Testis (tissue), 3 donors: ENCODE data around the gene ITPR2. TPM values are rescaled to one million over a fixed set of nuclear protein-coding genes. Genes with fewer than 3 reads are reported as not detected.

Experiments
- DNase-seq: peaks from one replicate; pipeline ENCODE4 v3.0.0-alpha.2; 2019
- H3K27ac ChIP-seq, 2 donors: fragments of 200-600 bp; sonication (generic); one replicate each; pipeline ENCODE4 v1.5.1; 2019
- H3K27me3 ChIP-seq: fragments of 200-600 bp; sonication (generic); one replicate; pipeline ENCODE4 v1.5.1; 2019
- H3K36me3 ChIP-seq: fragments of 200-600 bp; sonication (generic); one replicate; pipeline ENCODE4 v1.5.1; 2017; ENCODE audit warnings: low read depth; ENCODE audit errors: missing control alignments
- H3K4me1 ChIP-seq: fragments of 200-600 bp; sonication (generic); one replicate; pipeline ENCODE4 v1.5.1; 2019
- H3K4me3 ChIP-seq, 2 donors: fragments of 200-600 bp; sonication (generic); one replicate each; pipeline ENCODE4 v1.5.1; 2017 to 2019
- H3K9me3 ChIP-seq: fragments of 200-600 bp; sonication (generic); one replicate; pipeline ENCODE4 v1.5.1; 2017
- CTCF ChIP-seq, 3 experiments: fragments of 450-650 bp in 2 of 3; fragments of 200-600 bp in 1 of 3; sonication (generic) in 1 of 3; IDR thresholded peaks; one replicate each; pipeline ENCODE4 v1.5.1; 2016 to 2019; ENCODE audit warnings: antibody characterized with exemption in 3 of 3, mild to moderate bottlenecking in 2 of 3, moderate library complexity in 1 of 3
- POLR2A ChIP-seq: fragments of 450-650 bp; IDR thresholded peaks from one replicate; pipeline ENCODE4 v1.6.1; 2017; ENCODE audit warnings: antibody characterized with exemption, mild to moderate bottlenecking, moderate library complexity
- whole genome bisulfite sequencing, 2 donors: methylation state at CpG; one replicate each; pipeline ENCODE4 v1.1.5; 2018; 5-methylcytosine and 5-hydroxymethylcytosine counted together
- intact Hi-C: fragments of 100-400 bp; cut with DNase I; formaldehyde crosslinking; loops from one replicate; pipeline ENCODE4 v1.15.1; 2023; ENCODE audit warnings: low total_unique reads
- polyA plus RNA-seq: library from polyadenylated mRNA; stranded (reverse); fragments of 350-450 nt; fragmentation: Illumina TruSeq; extraction: RNeasy Lipid Tissue Mini Kit (QIAGEN cat#74804); gene quantifications from one replicate; pipeline ENCODE4 v1.2.3, GENCODE V29; 2014; ENCODE audit warnings: low read depth, low replicate concordance; ENCODE audit not compliant: insufficient read depth
- total RNA-seq, 2 donors: library from RNA; depleted of rRNA; stranded (reverse); fragments of >200 nt; gene quantifications; one replicate each; pipeline ENCODE4 v1.2.3, GENCODE V29; 2016

Gene ITPR2
- total and polyA plus RNA-seq, 3 donors from 2014 or later, result 4.9 to 60.6 (median 56.9) TPM

GRCh38 chr12:26548227-26548626 lies 284.8 kb downstream of the ITPR2 start:
- H3K27me3 ChIP-seq, result no peaks in the 10 kb centered on the region
- 55 to 82% methylated on average over 2 of the region's 2 CpGs for WGBS, 2 donors
- no peaks in the 10 kb centered on the region for H3K4me1 ChIP-seq
- no peak for DNase-seq
- intact Hi-C loops, result no loop called here
- no peaks in the 10 kb centered on the region for H3K9me3 ChIP-seq
- H3K4me3 ChIP-seq, result no peak overlapping the region
- no peak for TF ChIP-seq CTCF (IDR thresholded peaks at IDR 0.05)
- no peak for TF ChIP-seq POLR2A
- no peak overlapping the region for H3K27ac ChIP-seq
- no peaks in the 10 kb centered on the region for H3K36me3 ChIP-seq

GRCh38 chr12:26546535-26547314 lies 286.3 kb downstream of the ITPR2 start:
- TF ChIP-seq POLR2A (no peak), CTCF (IDR thresholded peaks at IDR 0.05) (no peak)
- no peaks in the 10 kb centered on the region for H3K27me3 ChIP-seq
- H3K36me3 ChIP-seq, result no peaks in the 10 kb centered on the region
- intact Hi-C loops, result no loop called here
- DNase-seq, result no peak
- no peaks in the 10 kb centered on the region for H3K9me3 ChIP-seq
- H3K4me3 ChIP-seq, result no peak overlapping the region
- WGBS, 2 donors, result 72 to 74% methylated on average over 3 of the region's 3 CpGs
- no peaks in the 10 kb centered on the region for H3K4me1 ChIP-seq
- H3K27ac ChIP-seq, result no peak overlapping the region

GRCh38 chr12:26539131-26539530 lies 293.9 kb downstream of the ITPR2 start:
- DNase-seq, result no peak
- 81 to 93% methylated on average over 4 of the region's 4 CpGs for WGBS, 2 donors
- intact Hi-C loops, result no loop called here

GRCh38 chr12:26537651-26538050 lies 295.3 kb downstream of the ITPR2 start:
- 87 to 90% methylated on average over 3 of the region's 3 CpGs for WGBS, 2 donors
- no peak for DNase-seq
- intact Hi-C loops, result no loop called here
- no peak overlapping the region for H3K27ac ChIP-seq
- TF ChIP-seq CTCF (IDR thresholded peaks at IDR 0.05), result no peak
- no peak for TF ChIP-seq POLR2A
- no peaks in the 10 kb centered on the region for H3K9me3 ChIP-seq
- no peaks in the 10 kb centered on the region for H3K36me3 ChIP-seq
- no peak overlapping the region for H3K4me3 ChIP-seq
- no peaks in the 10 kb centered on the region for H3K27me3 ChIP-seq
- no peaks in the 10 kb centered on the region for H3K4me1 ChIP-seq

More at GRCh38 chr12:26539131-26539530, 293.9 kb downstream of the ITPR2 start:
- Histone ChIP-seq H3K27ac (no peak overlapping the region), H3K36me3 (no peaks in the 10 kb centered on the region), H3K4me1 (no peaks in the 10 kb centered on the region), H3K4me3 (no peak overlapping the region), H3K27me3 (no peaks in the 10 kb centered on the region), H3K9me3 (no peaks in the 10 kb centered on the region)
- no peak for TF ChIP-seq POLR2A

GRCh38 chr12:26537126-26537525 lies 295.9 kb downstream of the ITPR2 start:
- Histone ChIP-seq H3K27me3 (no peaks in the 10 kb centered on the region), H3K9me3 (no peaks in the 10 kb centered on the region), H3K4me1 (no peaks in the 10 kb centered on the region), H3K27ac (no peak overlapping the region), H3K4me3 (no peak overlapping the region), H3K36me3 (no peaks in the 10 kb centered on the region)
- intact Hi-C loops, result no loop called here
- DNase-seq, result no peak
- no peak for TF ChIP-seq POLR2A
- TF ChIP-seq CTCF (IDR thresholded peaks at IDR 0.05), result no peak
- WGBS, 2 donors, result 94 to 100% methylated on average over 2 of the region's 2 CpGs
